Activated naive CD8-positive, alpha-beta T cell treated with anti-CD3 and anti-CD28 coated beads for 36 hours (primary cell): ENCODE measurements around the gene ENOX1. TPM values are rescaled to one million over a fixed set of nuclear protein-coding genes. Genes with fewer than 3 reads are reported as not detected.

Experiments
- DNase-seq: peaks from one replicate; pipeline ENCODE4 v3.0.0; 2021
- H3K27ac Mint-ChIP-seq: one replicate; pipeline ENCODE4 v1.8.0; 2022; ENCODE audit warnings: mild to moderate bottlenecking, moderate library complexity, mixed read lengths
- H3K27me3 Mint-ChIP-seq: one replicate; pipeline ENCODE4 v1.8.0; 2022; ENCODE audit warnings: mild to moderate bottlenecking, mixed read lengths
- H3K36me3 Mint-ChIP-seq: one replicate; pipeline ENCODE4 v1.8.0; 2021; ENCODE audit warnings: mild to moderate bottlenecking, mixed read lengths
- H3K4me1 Mint-ChIP-seq: one replicate; pipeline ENCODE4 v1.8.0; 2021; ENCODE audit warnings: mixed read lengths
- H3K4me3 Mint-ChIP-seq: one replicate; pipeline ENCODE4 v1.8.0; 2022; ENCODE audit warnings: mild to moderate bottlenecking, moderate library complexity, mixed read lengths
- H3K9me3 Mint-ChIP-seq: one replicate; pipeline ENCODE4 v1.8.0; 2022; ENCODE audit warnings: mixed read lengths
- total RNA-seq, 2 experiments: library from RNA; stranded (reverse); gene quantifications; one replicate each; pipeline ENCODE4 v1.2.3, GENCODE V29; 2021

The ENOX1 gene
- total RNA-seq, 2 experiments from 2014 or later = not detected

- Mint-ChIP-seq H3K4me3 (no peak overlapping the region), H3K27me3 (peaks cover 3% of the 10 kb centered on the region), H3K9me3 (no peaks in the 10 kb centered on the region), H3K36me3 (no peaks in the 10 kb centered on the region), H3K27ac (no peak overlapping the region), H3K4me1 (no peaks in the 10 kb centered on the region)
- no peak for DNase-seq
Observed at GRCh38 chr13:43286751-43287150, 500.0 kb downstream of the ENOX1 start.

GRCh38 chr13:43285933-43286597, 500.7 kb downstream of the ENOX1 start:
- no peak for DNase-seq
- no peaks in the 10 kb centered on the region for H3K9me3 Mint-ChIP-seq
- no peak overlapping the region for H3K27ac Mint-ChIP-seq
- H3K4me3 Mint-ChIP-seq = no peak overlapping the region
- H3K4me1 Mint-ChIP-seq = no peaks in the 10 kb centered on the region
- H3K36me3 Mint-ChIP-seq = no peaks in the 10 kb centered on the region
- peaks cover 3% of the 10 kb centered on the region for H3K27me3 Mint-ChIP-seq

GRCh38 chr13:43284162-43284561, 502.6 kb downstream of the ENOX1 start:
- H3K27me3 Mint-ChIP-seq = peaks cover 3% of the 10 kb centered on the region
- no peak overlapping the region for H3K27ac Mint-ChIP-seq
- H3K4me3 Mint-ChIP-seq = no peak overlapping the region
- no peaks in the 10 kb centered on the region for H3K9me3 Mint-ChIP-seq
- no peaks in the 10 kb centered on the region for H3K4me1 Mint-ChIP-seq
- no peaks in the 10 kb centered on the region for H3K36me3 Mint-ChIP-seq
- no peak for DNase-seq

DNA sequence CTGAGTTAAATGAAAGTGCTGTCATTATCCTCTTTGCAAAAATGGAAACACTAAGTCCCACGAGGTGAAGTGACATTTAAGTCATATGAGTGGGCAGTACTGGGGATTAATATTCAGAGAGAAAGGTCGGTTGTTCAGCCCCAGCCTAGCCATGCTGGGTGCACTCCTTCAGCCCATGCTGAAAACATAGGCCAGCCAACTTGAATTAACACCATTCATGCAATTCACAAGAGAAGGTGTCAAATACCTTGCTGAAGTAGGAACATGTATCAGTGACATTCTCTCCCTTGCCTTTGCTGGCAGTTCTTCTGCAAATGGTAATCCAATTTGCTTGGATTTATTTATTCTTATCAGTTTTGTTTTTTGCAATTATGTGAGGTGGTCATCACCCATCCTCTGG, 507.1 kb downstream of the ENOX1 start:
- Mint-ChIP-seq H3K4me1 (no peaks in the 10 kb centered on the region), H3K27me3 (peaks cover 3% of the 10 kb centered on the region), H3K36me3 (no peaks in the 10 kb centered on the region), H3K9me3 (no peaks in the 10 kb centered on the region), H3K27ac (no peak overlapping the region), H3K4me3 (no peak overlapping the region)
- DNase-seq = no peak

GRCh38 chr13:43278127-43278526, 508.6 kb downstream of the ENOX1 start:
- Mint-ChIP-seq H3K27ac (no peak overlapping the region), H3K4me1 (no peaks in the 10 kb centered on the region), H3K36me3 (no peaks in the 10 kb centered on the region), H3K4me3 (no peak overlapping the region), H3K27me3 (peaks cover under 1% of the 10 kb centered on the region), H3K9me3 (no peaks in the 10 kb centered on the region)
- DNase-seq = no peak

- H3K4me3 Mint-ChIP-seq = no peak overlapping the region
- H3K9me3 Mint-ChIP-seq = no peaks in the 10 kb centered on the region
- DNase-seq = no peak
- no peaks in the 10 kb centered on the region for H3K36me3 Mint-ChIP-seq
- H3K4me1 Mint-ChIP-seq = no peaks in the 10 kb centered on the region
- H3K27ac Mint-ChIP-seq = no peak overlapping the region
- H3K27me3 Mint-ChIP-seq = no peaks in the 10 kb centered on the region
Observed at GRCh38 chr13:43277142-43277541, 509.6 kb downstream of the ENOX1 start.

DNA sequence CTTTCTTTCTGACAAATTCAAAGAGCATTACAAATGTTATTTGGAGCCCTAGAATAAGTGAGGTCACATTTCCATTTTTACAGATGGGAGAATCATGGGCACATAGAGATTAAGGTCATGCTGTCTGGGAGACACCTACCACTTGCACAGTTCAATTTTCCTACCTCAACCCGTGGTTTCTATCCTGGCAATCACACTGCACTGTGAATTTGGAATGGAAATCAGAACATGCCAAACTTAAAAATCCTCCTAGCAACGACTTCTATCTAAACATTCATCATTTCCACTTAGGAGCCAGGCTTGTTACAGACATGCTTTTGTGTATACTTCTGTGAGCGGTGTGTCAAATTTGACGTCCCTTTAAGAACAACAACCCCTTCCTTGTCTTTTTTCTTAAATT, 511.9 kb downstream of the ENOX1 start:
- H3K27me3 Mint-ChIP-seq = no peaks in the 10 kb centered on the region
- H3K36me3 Mint-ChIP-seq = no peaks in the 10 kb centered on the region
- DNase-seq = no peak
- no peaks in the 10 kb centered on the region for H3K4me1 Mint-ChIP-seq
- no peaks in the 10 kb centered on the region for H3K9me3 Mint-ChIP-seq
- H3K4me3 Mint-ChIP-seq = no peak overlapping the region
- H3K27ac Mint-ChIP-seq = no peak overlapping the region

- Mint-ChIP-seq H3K27me3 (no peaks in the 10 kb centered on the region), H3K27ac (no peak overlapping the region), H3K4me3 (no peak overlapping the region), H3K36me3 (no peaks in the 10 kb centered on the region), H3K4me1 (no peaks in the 10 kb centered on the region), H3K9me3 (no peaks in the 10 kb centered on the region)
- DNase-seq = no peak
Observed at GRCh38 chr13:43273362-43273761, 513.4 kb downstream of the ENOX1 start.

GRCh38 chr13:43272851-43273250, 513.9 kb downstream of the ENOX1 start:
- H3K4me1 Mint-ChIP-seq = no peaks in the 10 kb centered on the region
- no peak for DNase-seq
- H3K27me3 Mint-ChIP-seq = no peaks in the 10 kb centered on the region
- no peak overlapping the region for H3K4me3 Mint-ChIP-seq
- H3K27ac Mint-ChIP-seq = no peak overlapping the region
- H3K36me3 Mint-ChIP-seq = no peaks in the 10 kb centered on the region
- H3K9me3 Mint-ChIP-seq = no peaks in the 10 kb centered on the region

DNA sequence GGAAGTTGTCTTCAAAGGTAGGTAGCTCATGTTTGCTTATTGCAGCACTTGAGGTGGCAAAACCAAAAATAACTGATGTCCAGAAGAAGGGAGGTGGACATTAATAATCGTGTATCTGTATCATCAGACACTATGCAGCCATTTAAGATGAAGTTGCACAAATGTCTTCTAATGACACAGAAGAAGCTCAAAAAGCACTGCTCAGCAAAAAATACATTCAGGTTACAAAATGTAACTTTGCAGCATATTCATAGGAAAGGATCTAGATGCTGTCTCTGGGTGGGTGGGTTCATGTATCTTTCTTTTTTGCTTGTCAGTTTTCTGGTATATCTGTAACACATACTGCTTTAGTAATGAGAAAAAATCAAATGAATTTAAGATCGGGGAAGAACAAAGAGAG, 515.6 kb downstream of the ENOX1 start:
- no peak overlapping the region for H3K27ac Mint-ChIP-seq
- H3K36me3 Mint-ChIP-seq = no peaks in the 10 kb centered on the region
- DNase-seq = no peak
- H3K27me3 Mint-ChIP-seq = no peaks in the 10 kb centered on the region
- H3K9me3 Mint-ChIP-seq = no peaks in the 10 kb centered on the region
- H3K4me3 Mint-ChIP-seq = no peak overlapping the region
- H3K4me1 Mint-ChIP-seq = no peaks in the 10 kb centered on the region

DNA sequence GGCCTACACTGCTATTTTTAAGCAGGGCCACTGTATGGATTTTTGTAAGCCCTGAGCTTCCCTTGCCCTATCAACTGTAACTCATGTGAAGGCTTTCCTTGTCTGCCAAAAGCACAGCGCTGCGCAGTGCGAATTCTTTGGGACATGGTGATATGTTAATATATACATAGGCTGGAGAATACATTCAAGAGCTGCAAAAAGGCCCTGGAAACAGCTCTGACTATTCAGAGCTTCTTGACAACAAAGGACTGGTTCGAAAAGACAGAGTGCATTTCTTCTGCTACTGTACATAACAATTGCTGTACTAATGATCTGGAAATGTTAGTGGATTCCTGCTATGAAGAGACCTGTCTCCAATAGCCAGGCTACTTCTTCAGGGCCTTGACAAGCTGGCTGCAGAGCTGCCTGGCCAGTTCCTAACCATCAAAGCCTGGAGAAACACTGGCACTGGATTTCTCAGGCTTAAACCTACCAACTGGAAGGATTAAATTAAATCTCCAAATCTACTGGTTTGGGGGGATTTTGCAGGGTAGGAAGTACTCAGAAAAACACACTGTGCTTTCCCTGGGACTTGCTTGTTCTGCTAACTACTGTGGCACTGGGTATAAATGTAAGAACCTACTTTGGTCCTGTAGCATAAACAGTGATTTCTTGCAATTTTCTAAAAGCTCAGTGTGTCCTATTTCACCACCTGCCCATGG, 516.5 kb downstream of the ENOX1 start:
- Mint-ChIP-seq H3K27ac (no peak overlapping the region), H3K9me3 (no peaks in the 10 kb centered on the region), H3K27me3 (no peaks in the 10 kb centered on the region), H3K36me3 (no peaks in the 10 kb centered on the region), H3K4me3 (no peak overlapping the region), H3K4me1 (no peaks in the 10 kb centered on the region)
- DNase-seq = no peak

GRCh38 chr13:43269037-43269481, 517.7 kb downstream of the ENOX1 start:
- Mint-ChIP-seq H3K4me3 (no peak overlapping the region), H3K27ac (no peak overlapping the region), H3K36me3 (no peaks in the 10 kb centered on the region), H3K27me3 (no peaks in the 10 kb centered on the region), H3K9me3 (no peaks in the 10 kb centered on the region), H3K4me1 (no peaks in the 10 kb centered on the region)
- DNase-seq = no peak

DNA sequence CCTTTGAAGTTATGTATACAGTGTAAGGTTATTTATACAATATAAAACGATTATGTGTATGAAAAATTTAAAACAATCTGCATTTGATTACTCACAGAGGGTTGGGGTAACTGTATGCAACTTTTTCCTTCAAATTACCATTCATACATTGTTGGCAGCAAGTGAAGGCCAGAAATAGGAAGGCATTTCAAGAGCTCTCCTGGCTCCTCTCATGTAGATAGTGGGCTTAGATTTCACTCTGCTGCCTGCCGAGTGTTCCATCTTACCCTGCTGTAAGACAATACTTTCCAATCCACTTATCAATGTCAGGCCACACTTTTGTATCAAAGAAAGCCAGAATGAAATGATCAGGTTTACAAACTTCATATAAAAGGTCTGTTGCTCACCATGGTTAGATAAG, 518.1 kb downstream of the ENOX1 start:
- no peak overlapping the region for H3K27ac Mint-ChIP-seq
- no peak overlapping the region for H3K4me3 Mint-ChIP-seq
- no peaks in the 10 kb centered on the region for H3K4me1 Mint-ChIP-seq
- H3K36me3 Mint-ChIP-seq = no peaks in the 10 kb centered on the region
- no peaks in the 10 kb centered on the region for H3K9me3 Mint-ChIP-seq
- no peak for DNase-seq
- no peaks in the 10 kb centered on the region for H3K27me3 Mint-ChIP-seq

- no peaks in the 10 kb centered on the region for H3K36me3 Mint-ChIP-seq
- no peaks in the 10 kb centered on the region for H3K27me3 Mint-ChIP-seq
- H3K4me1 Mint-ChIP-seq = no peaks in the 10 kb centered on the region
- H3K27ac Mint-ChIP-seq = no peak overlapping the region
- DNase-seq = no peak
- H3K9me3 Mint-ChIP-seq = no peaks in the 10 kb centered on the region
- H3K4me3 Mint-ChIP-seq = no peak overlapping the region
Observed at GRCh38 chr13:43267916-43268315, 518.9 kb downstream of the ENOX1 start.

GRCh38 chr13:43266936-43267615, 519.7 kb downstream of the ENOX1 start:
- DNase-seq = no peak
- Mint-ChIP-seq H3K27ac (no peak overlapping the region), H3K9me3 (no peaks in the 10 kb centered on the region), H3K4me3 (no peak overlapping the region), H3K4me1 (no peaks in the 10 kb centered on the region), H3K36me3 (no peaks in the 10 kb centered on the region), H3K27me3 (no peaks in the 10 kb centered on the region)

- H3K36me3 Mint-ChIP-seq = no peaks in the 10 kb centered on the region
- H3K4me1 Mint-ChIP-seq = no peaks in the 10 kb centered on the region
Observed at GRCh38 chr13:43265028-43265427, 521.7 kb downstream of the ENOX1 start.

More at GRCh38 chr13:43265028-43265427, 521.7 kb downstream of the ENOX1 start:
- Mint-ChIP-seq H3K4me3 (no peak overlapping the region), H3K27ac (no peak overlapping the region), H3K27me3 (no peaks in the 10 kb centered on the region), H3K9me3 (peaks cover 3% of the 10 kb centered on the region)
- no peak for DNase-seq
